ENCODE data around the gene WSCD1. TPM values are rescaled to one million over a fixed set of nuclear protein-coding genes. Genes with fewer than 3 reads are reported as not detected.

Gene WSCD1
- total and polyA plus RNA-seq, 2 of the 4 experiments (the other 2 are of a cell fraction) = 0.07 TPM; not detected in 1

GRCh38 chr17:6085812-6086211 lies 15.6 kb downstream of the WSCD1 start:
- H3K56ac ChIP-seq (ENCODE audit: extremely low read depth, insufficient read depth, low read length) = no peak overlapping the region
- H2AK9ac ChIP-seq (replicated peaks; ENCODE audit: low read depth, low read length, poor library complexity) = peak overlapping the region; percentile 42
- DNase-seq (no peak), ATAC-seq (ENCODE audit: low read depth) (no peak)
- ChIA-PET CTCF (no interaction called here), POLR2A (ENCODE audit: unreplicated experiment) (no interaction called here)
- no peak overlapping the region for H3K23ac ChIP-seq (ENCODE audit: low read depth, low read length)
- H3K79me1 ChIP-seq (ENCODE audit: low read depth in 1 of 2, low read length in 2 of 2) = no peaks in the 10 kb centered on the region
- no peak overlapping the region for H3K27ac ChIP-seq (ENCODE audit: insufficient read depth, low read length)
- H4K5ac ChIP-seq (ENCODE audit: low read depth, low read length) = no peak overlapping the region
- no peaks in the 10 kb centered on the region for H3K4me1 ChIP-seq (ENCODE audit: control insufficient read depth, insufficient read depth, low read length)
- H3K9ac ChIP-seq (ENCODE audit: low read depth, low read length) = no peak overlapping the region
- no peak overlapping the region for H2BK15ac ChIP-seq (ENCODE audit: low read depth, low read length)
- 100% methylated on average over 2 of the region's 9 CpGs; no CpG with 5 or more reads in 1 of the 2 experiments for WGBS, 2 experiments (ENCODE audit: extremely low coverage in 2 of 2, insufficient read length in 1 of 2)
- H3K9me3 ChIP-seq (ENCODE audit: control insufficient read depth, insufficient read depth, low read length) = no peaks in the 10 kb centered on the region; the same call in 1 of the 2 replicates
- intact Hi-C loops (cut with micrococcal nuclease) = no loop called here
- no peak overlapping the region for H3K18ac ChIP-seq (ENCODE audit: low read depth, low read length)
- no peaks in the 10 kb centered on the region for H3K36me3 ChIP-seq (ENCODE audit: control insufficient read depth, insufficient read depth, low read length)
- no peak overlapping the region for H2BK20ac ChIP-seq (ENCODE audit: low read depth, low read length)
- in situ Hi-C loops (cut with MboI; ENCODE audit: low sequenced_read_pairs) = no loop called here
- H2AFZ ChIP-seq (replicated peaks; ENCODE audit: low read length, poor library complexity) = no peak overlapping the region
- H2BK5ac ChIP-seq (ENCODE audit: low read depth, low read length, poor library complexity, severe bottlenecking) = no peak overlapping the region
- H3K14ac ChIP-seq (replicated peaks; ENCODE audit: low read depth, low read length) = no peak overlapping the region
- no peak overlapping the region for H2AK5ac ChIP-seq (ENCODE audit: low read depth, low read length)
- H3K9me1 ChIP-seq (ENCODE audit: insufficient read depth, low read length) = no peaks in the 10 kb centered on the region
- no peak overlapping the region for H3K4ac ChIP-seq (ENCODE audit: low read depth, low read length)
- BruUV-seq (replicated peaks) = no TSS peak
- no peaks in the 10 kb centered on the region for H3K27me3 ChIP-seq (ENCODE audit: control insufficient read depth, insufficient read depth, low read length)
- H2BK120ac ChIP-seq (ENCODE audit: low read depth, low read length) = no peak overlapping the region
- TF ChIP-seq RAD21 (IDR thresholded peaks at IDR 0.05; ENCODE audit: low read length) = no peak
- no peak for TF ChIP-seq CEBPB (IDR thresholded peaks at IDR 0.05; ENCODE audit: low read depth, low read length)
- no peak for TF ChIP-seq BHLHE40 (IDR thresholded peaks at IDR 0.05; ENCODE audit: low read depth, low read length)
- TF ChIP-seq CTCF (conservative IDR thresholded peaks at IDR 0.05; ENCODE audit: low read depth, low read length) = no peak
- no peak for TF ChIP-seq MXI1 (IDR thresholded peaks at IDR 0.05; ENCODE audit: borderline replicate concordance, low read depth, low read length)
- no peak for TF ChIP-seq RFX5 (IDR thresholded peaks at IDR 0.05; ENCODE audit: low read depth, low read length)
- no peaks in the 10 kb centered on the region for H4K20me1 ChIP-seq (ENCODE audit: insufficient read depth, low read length)
- H4K8ac ChIP-seq (ENCODE audit: low read depth in 2 of 2, low read length in 2 of 2) = no peak overlapping the region
- no peak overlapping the region for H4K91ac ChIP-seq (ENCODE audit: insufficient read depth, low read depth, low read length)
- H3K4me2 ChIP-seq (ENCODE audit: low read depth, low read length) = no peak overlapping the region
- no peak overlapping the region for H3K4me3 ChIP-seq (ENCODE audit: insufficient read depth, low read depth, low read length)
- dilution Hi-C loops (cut with HindIII; ENCODE audit: low sequenced_read_pairs, unreplicated experiment) = no loop called here

Measured in IMR-90 (cell line).